Measurements from ENCODE around the gene DNAL4.

DNA sequence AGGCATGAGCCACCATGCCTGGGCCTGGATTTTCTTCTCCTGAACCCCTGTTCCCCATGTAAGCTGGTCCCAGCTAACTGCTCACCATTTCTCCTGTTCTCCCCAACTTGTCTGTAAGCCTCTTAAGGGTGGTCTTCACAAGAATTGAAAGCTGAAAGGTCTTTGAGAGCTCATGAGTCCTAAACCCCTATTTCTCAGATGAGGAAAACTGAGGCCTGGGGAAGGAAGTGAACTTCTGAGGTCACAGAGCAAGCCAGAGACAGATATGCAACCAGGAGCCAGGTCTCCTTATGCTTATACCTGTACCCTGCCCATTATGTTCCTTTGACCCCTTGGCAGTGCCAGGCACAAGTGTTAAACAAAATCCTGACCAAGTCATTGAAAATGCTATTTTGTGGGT lies 33.6 kb upstream of the DNAL4 start:
- TF ChIP-seq, protein P1, sequence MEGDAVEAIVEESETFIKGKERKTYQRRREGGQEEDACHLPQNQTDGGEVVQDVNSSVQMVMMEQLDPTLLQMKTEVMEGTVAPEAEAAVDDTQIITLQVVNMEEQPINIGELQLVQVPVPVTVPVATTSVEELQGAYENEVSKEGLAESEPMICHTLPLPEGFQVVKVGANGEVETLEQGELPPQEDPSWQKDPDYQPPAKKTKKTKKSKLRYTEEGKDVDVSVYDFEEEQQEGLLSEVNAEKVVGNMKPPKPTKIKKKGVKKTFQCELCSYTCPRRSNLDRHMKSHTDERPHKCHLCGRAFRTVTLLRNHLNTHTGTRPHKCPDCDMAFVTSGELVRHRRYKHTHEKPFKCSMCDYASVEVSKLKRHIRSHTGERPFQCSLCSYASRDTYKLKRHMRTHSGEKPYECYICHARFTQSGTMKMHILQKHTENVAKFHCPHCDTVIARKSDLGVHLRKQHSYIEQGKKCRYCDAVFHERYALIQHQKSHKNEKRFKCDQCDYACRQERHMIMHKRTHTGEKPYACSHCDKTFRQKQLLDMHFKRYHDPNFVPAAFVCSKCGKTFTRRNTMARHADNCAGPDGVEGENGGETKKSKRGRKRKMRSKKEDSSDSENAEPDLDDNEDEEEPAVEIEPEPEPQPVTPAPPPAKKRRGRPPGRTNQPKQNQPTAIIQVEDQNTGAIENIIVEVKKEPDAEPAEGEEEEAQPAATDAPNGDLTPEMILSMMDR (IDR thresholded peaks at IDR 0.05) = no peak
- TF ChIP-seq POLR2AphosphoS5 (IDR thresholded peaks at IDR 0.05) = no peak

Data from sigmoid colon (tissue), 4 donors.